ENCODE measurements around the gene GPR78. TPM values are rescaled to one million over a fixed set of nuclear protein-coding genes. Genes with fewer than 3 reads are reported as not detected.

GPR78 gene
- total RNA-seq, 1 experiment from 2014 or later: 3.4 TPM

- Histone ChIP-seq H3K27me3 (ENCODE audit: insufficient read depth, low read length) (no peaks in the 10 kb centered on the region), H2BK12ac (ENCODE audit: insufficient read length, low read depth, low read length) (no peak overlapping the region), H2AK5ac (ENCODE audit: insufficient read length, low read length) (no peak overlapping the region), H3K79me2 (ENCODE audit: insufficient read depth, low read length) (no peaks in the 10 kb centered on the region), H3K14ac (ENCODE audit: insufficient read depth, low read length) (no peak overlapping the region), H3K27ac (ENCODE audit: insufficient read length, low read depth, low read length) (no peak overlapping the region), H3K9ac (ENCODE audit: extremely low read depth, insufficient read length, low read length) (no peak overlapping the region), H4K91ac (ENCODE audit: insufficient read length, low read depth, low read length) (no peak overlapping the region), H3K18ac (ENCODE audit: insufficient read length, low read depth, low read length) (no peak overlapping the region), H4K8ac (replicated peaks; ENCODE audit: insufficient read length, low read depth, low read length) (no peak overlapping the region), H3K9me3 (ENCODE audit: control insufficient read depth, low read depth, low read length) (no peaks in the 10 kb centered on the region), H3K23ac (ENCODE audit: insufficient read length, low read depth, low read length) (no peak overlapping the region), H3K4me1 (ENCODE audit: insufficient read depth, low read length) (no peaks in the 10 kb centered on the region), H2BK20ac (ENCODE audit: low read depth, low read length, poor library complexity, severe bottlenecking) (no peak overlapping the region), H3K4me2 (ENCODE audit: insufficient read depth, insufficient read length, low read length) (no peak overlapping the region), H3K23me2 (ENCODE audit: insufficient read length, low read depth, low read length, poor library complexity, severe bottlenecking) (no peaks in the 10 kb centered on the region), H3K56ac (ENCODE audit: insufficient read length, low read depth, low read length) (no peak overlapping the region), H4K5ac (ENCODE audit: insufficient read length, low read depth, low read length) (no peak overlapping the region), H3K79me1 (ENCODE audit: insufficient read depth, low read depth, low read length, poor library complexity, severe bottlenecking) (no peaks in the 10 kb centered on the region), H2BK15ac (ENCODE audit: low read depth, low read length) (no peak overlapping the region), H2BK120ac (ENCODE audit: low read depth, low read length, poor library complexity, severe bottlenecking) (no peak overlapping the region), H4K20me1 (ENCODE audit: control insufficient read depth, insufficient read depth, insufficient read length) (no peaks in the 10 kb centered on the region), H3K4ac (ENCODE audit: low read depth, low read length) (no peak overlapping the region), H2BK5ac (ENCODE audit: insufficient read length, low read length) (no peak overlapping the region), H3T11ph (ENCODE audit: low read length) (no peak overlapping the region), H2AFZ (ENCODE audit: low read length) (no peak overlapping the region)
- no CpG with 5 or more reads among the region's 22 CpGs for WGBS (ENCODE audit: extremely low coverage, insufficient read length, low lambda C conversion rate)
- DNase-seq: no peak
- Mint-ChIP-seq H3K4me1 (no peaks in the 10 kb centered on the region; a peak in 1 of 4 replicates), H3K9me3 (no peaks in the 10 kb centered on the region), H3K4me3 (no peak overlapping the region), H3K27ac (no peak overlapping the region), H3K27me3 (ENCODE audit: low read depth) (no peaks in the 10 kb centered on the region), H3K36me3 (ENCODE audit: insufficient read depth in 1 of 3, low read depth in 3 of 3) (peaks cover 0 to 52% (median 40%) of the 10 kb centered on the region in 3 experiments; a peak in 5 of 7 replicates)
- TF ChIP-seq, protein P1, sequence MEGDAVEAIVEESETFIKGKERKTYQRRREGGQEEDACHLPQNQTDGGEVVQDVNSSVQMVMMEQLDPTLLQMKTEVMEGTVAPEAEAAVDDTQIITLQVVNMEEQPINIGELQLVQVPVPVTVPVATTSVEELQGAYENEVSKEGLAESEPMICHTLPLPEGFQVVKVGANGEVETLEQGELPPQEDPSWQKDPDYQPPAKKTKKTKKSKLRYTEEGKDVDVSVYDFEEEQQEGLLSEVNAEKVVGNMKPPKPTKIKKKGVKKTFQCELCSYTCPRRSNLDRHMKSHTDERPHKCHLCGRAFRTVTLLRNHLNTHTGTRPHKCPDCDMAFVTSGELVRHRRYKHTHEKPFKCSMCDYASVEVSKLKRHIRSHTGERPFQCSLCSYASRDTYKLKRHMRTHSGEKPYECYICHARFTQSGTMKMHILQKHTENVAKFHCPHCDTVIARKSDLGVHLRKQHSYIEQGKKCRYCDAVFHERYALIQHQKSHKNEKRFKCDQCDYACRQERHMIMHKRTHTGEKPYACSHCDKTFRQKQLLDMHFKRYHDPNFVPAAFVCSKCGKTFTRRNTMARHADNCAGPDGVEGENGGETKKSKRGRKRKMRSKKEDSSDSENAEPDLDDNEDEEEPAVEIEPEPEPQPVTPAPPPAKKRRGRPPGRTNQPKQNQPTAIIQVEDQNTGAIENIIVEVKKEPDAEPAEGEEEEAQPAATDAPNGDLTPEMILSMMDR (conservative IDR thresholded peaks at IDR 0.05): no peak
Measured at GRCh38 chr4:8603931-8604330, 23.7 kb downstream of the GPR78 start.
